GM12878 (cell line): ENCODE measurements around the gene TULP4. TPM values are rescaled to one million over a fixed set of nuclear protein-coding genes. Genes with fewer than 3 reads are reported as not detected.

Source experiments
- CHD2 ChIP-seq: IDR thresholded peaks from 2 replicates; pipeline ENCODE4 v1.6.1; 2011; ENCODE audit warnings: low read depth, low read length, improper control_type of control experiment, borderline replicate concordance
- CHD4 ChIP-seq: fragments of 200-600 bp; sonication (generic); IDR thresholded peaks from 2 replicates; pipeline ENCODE4 v1.6.1; 2016; ENCODE audit warnings: mild to moderate bottlenecking
- DPF2 ChIP-seq: fragments of 450-650 bp; IDR thresholded peaks from 2 replicates; pipeline ENCODE4 v1.6.1; 2017; ENCODE audit warnings: mild to moderate bottlenecking
- HCFC1 ChIP-seq: fragments of 150-350 bp; IDR thresholded peaks from 2 replicates; pipeline ENCODE4 v1.6.1; 2014; ENCODE audit warnings: low read length
- IKZF1 ChIP-seq: fragments of 450-650 bp; conservative IDR thresholded peaks from 2 replicates; pipeline ENCODE4 v1.6.1; 2017; ENCODE audit warnings: antibody characterized with exemption, mild to moderate bottlenecking
- KLF5 ChIP-seq: fragments of 450-650 bp; IDR thresholded peaks from 2 replicates; pipeline ENCODE4 v1.6.1; 2014; ENCODE audit warnings: mild to moderate bottlenecking; ENCODE audit not compliant: partially characterized antibody
- MTA2 ChIP-seq: fragments of 450-650 bp; IDR thresholded peaks from 2 replicates; pipeline ENCODE4 v1.6.1; 2016; ENCODE audit warnings: low read depth, mild to moderate bottlenecking, moderate library complexity
- NBN ChIP-seq: fragments of 450-650 bp; IDR thresholded peaks from 2 replicates; pipeline ENCODE4 v1.6.1; 2016
- NR2C1 ChIP-seq: fragments of 450-650 bp; IDR thresholded peaks from 2 replicates; pipeline ENCODE4 v1.6.1; 2017; ENCODE audit warnings: antibody characterized with exemption, mild to moderate bottlenecking, moderate library complexity
- RUNX3 ChIP-seq: IDR thresholded peaks from 2 replicates; pipeline ENCODE4 v1.6.1; 2012; ENCODE audit warnings: low read length, inconsistent platforms
- SIN3A ChIP-seq: IDR thresholded peaks from 2 replicates; pipeline ENCODE4 v1.6.1; 2012; ENCODE audit warnings: low read depth, low read length, improper control_type of control experiment
- SMAD1 ChIP-seq: fragments of 450-650 bp; IDR thresholded peaks from 2 replicates; pipeline ENCODE4 v1.6.1; 2018; ENCODE audit warnings: mild to moderate bottlenecking, low read depth; ENCODE audit not compliant: partially characterized antibody
- SRF ChIP-seq, 2 experiments: IDR thresholded peaks; 2 replicates each; pipeline ENCODE4 v1.6.1; 2011; ENCODE audit warnings: low read depth in 2 of 2, low read length in 2 of 2, mild to moderate bottlenecking in 1 of 2, moderate library complexity in 1 of 2
- ZBED1 ChIP-seq: IDR thresholded peaks from 2 replicates; pipeline ENCODE4 v1.6.1; 2016; ENCODE audit warnings: borderline replicate concordance
- polyA plus RNA-seq, 11 experiments: library from polyadenylated mRNA; depleted of rRNA in 4 of 11; unstranded in 6 of 11; stranded (reverse) in 5 of 11; fragments of >200 nt; fragmentation: Nextera tagmentation in 4 of 11; fragmentation: Illumina TruSeq in 1 of 11; extraction: Ambion mirVana in 4 of 11; extraction: Trizol in 1 of 11; gene quantifications; 1 replicate in 1 of 11; 2 replicates in 10 of 11; pipeline versions ENCODE4 v1.2.1 to v1.2.3, GENCODE V29; 2011 to 2016; ENCODE audit warnings: inconsistent platforms in 2 of 11, missing spikeins in 2 of 11, low read depth in 1 of 11
- total RNA-seq, 4 experiments: library from RNA; depleted of rRNA in 3 of 4; stranded (reverse); fragments of >200 nt in 3 of 4; fragmentation: Illumina TruSeq in 1 of 4; extraction: Trizol in 1 of 4; gene quantifications; 2 replicates each; pipeline versions ENCODE4 v1.2.1 to v1.2.3, GENCODE V29; 2013 to 2021
- TF ChIP-seq, protein P1 (sequence below): IDR thresholded peaks from 2 replicates; pipeline ENCODE4 v1.6.1; 2011; ENCODE audit warnings: low read depth, low read length, improper control_type of control experiment, borderline replicate concordance
- TF ChIP-seq, protein P2 (sequence below): fragments of 450-650 bp; IDR thresholded peaks from 2 replicates; pipeline ENCODE4 v1.6.1; 2014; ENCODE audit warnings: mild to moderate bottlenecking
- TF ChIP-seq, protein P3 (sequence below): IDR thresholded peaks from 2 replicates; pipeline ENCODE4 v1.6.1; 2012; ENCODE audit warnings: low read depth, low read length, improper control_type of control experiment
- TF ChIP-seq, protein P4 (sequence below): fragments of 450-650 bp; formaldehyde crosslinking; IDR thresholded peaks from 2 replicates; pipeline ENCODE4 v1.4.0; 2020; ENCODE audit warnings: mild to moderate bottlenecking, moderate library complexity
- TF ChIP-seq, protein P5 (sequence below): IDR thresholded peaks from 2 replicates; pipeline ENCODE4 v1.6.1; 2011; ENCODE audit warnings: mild to moderate bottlenecking, low read depth, low read length, moderate library complexity; ENCODE audit not compliant: insufficient replicate concordance
- TF ChIP-seq, protein P6 (sequence below): IDR thresholded peaks from 2 replicates; pipeline ENCODE4 v1.6.1; 2012; ENCODE audit warnings: low read length, inconsistent platforms

Gene TULP4
- total and polyA plus RNA-seq, 10 of the 15 experiments (the other 5 are each of a cell fraction or from before 2014, with no cell fraction given): 0.73 to 31.8 (median 14.0) TPM

DNA sequence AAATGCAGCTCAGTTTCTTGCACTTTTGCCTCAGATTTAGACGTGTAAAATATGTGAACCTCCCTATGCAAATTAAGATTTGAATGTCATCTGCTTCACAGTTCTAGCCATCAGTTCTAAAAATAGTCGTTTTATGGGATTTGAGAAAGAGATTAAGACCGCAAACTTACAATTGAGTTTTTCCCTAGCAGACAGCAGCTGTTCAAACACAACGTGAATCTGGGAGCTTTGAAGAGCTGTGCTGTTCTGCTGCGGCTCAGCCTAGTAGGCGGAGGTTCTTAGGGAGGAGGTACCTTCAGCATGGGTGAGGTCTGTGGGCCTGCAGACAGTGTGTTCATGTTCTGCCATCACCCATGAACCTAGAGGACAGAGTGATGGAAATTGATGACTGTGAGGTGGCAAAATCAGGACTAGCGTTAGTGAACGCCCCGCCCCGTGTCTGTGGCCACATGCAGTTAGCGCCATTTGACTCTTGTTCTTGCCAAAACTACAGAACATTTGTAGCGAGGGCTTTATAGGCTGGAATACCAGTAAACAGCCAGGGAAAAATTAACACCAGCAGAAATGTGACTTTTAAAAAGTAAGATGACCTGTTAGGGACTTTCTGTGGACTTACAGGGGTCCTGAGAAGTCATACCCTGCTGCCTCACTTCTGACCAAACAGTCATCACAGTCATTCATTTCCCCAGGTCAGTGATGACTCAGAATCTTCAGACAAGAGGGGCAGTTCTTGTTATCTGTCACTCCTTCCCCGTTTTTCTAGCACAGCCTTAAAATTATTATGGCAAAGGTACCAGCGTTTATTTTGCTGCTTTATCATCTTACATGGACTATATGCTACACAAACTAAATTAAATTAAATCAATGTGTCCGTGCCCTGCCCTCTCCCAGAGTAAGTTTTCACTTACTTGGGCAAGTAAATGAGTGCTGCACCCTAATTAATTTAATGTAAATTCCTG, 163.4 kb downstream of the TULP4 start (continued):
- TF ChIP-seq ZBED1: peak; percentile 30; the same call in 1 of the 2 replicates
- peak; percentile 89 for TF ChIP-seq IKZF1
- TF ChIP-seq, protein P1, sequence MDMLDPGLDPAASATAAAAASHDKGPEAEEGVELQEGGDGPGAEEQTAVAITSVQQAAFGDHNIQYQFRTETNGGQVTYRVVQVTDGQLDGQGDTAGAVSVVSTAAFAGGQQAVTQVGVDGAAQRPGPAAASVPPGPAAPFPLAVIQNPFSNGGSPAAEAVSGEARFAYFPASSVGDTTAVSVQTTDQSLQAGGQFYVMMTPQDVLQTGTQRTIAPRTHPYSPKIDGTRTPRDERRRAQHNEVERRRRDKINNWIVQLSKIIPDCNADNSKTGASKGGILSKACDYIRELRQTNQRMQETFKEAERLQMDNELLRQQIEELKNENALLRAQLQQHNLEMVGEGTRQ: no peak; the same call in 1 of the 2 replicates
- TF ChIP-seq, protein P2, sequence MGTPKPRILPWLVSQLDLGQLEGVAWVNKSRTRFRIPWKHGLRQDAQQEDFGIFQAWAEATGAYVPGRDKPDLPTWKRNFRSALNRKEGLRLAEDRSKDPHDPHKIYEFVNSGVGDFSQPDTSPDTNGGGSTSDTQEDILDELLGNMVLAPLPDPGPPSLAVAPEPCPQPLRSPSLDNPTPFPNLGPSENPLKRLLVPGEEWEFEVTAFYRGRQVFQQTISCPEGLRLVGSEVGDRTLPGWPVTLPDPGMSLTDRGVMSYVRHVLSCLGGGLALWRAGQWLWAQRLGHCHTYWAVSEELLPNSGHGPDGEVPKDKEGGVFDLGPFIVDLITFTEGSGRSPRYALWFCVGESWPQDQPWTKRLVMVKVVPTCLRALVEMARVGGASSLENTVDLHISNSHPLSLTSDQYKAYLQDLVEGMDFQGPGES: no peak
- no peak for TF ChIP-seq NR2C1
- TF ChIP-seq, protein P3, sequence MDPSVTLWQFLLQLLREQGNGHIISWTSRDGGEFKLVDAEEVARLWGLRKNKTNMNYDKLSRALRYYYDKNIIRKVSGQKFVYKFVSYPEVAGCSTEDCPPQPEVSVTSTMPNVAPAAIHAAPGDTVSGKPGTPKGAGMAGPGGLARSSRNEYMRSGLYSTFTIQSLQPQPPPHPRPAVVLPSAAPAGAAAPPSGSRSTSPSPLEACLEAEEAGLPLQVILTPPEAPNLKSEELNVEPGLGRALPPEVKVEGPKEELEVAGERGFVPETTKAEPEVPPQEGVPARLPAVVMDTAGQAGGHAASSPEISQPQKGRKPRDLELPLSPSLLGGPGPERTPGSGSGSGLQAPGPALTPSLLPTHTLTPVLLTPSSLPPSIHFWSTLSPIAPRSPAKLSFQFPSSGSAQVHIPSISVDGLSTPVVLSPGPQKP: no peak
- no peak for TF ChIP-seq SRF (IDR thresholded peaks at IDR 0.05; ENCODE audit: low read depth in 2 of 2, low read length in 2 of 2)
- no peak for TF ChIP-seq SIN3A
- TF ChIP-seq HCFC1: no peak; the same call in 1 of the 2 replicates
- TF ChIP-seq MTA2: peak; percentile 93
- TF ChIP-seq DPF2: peak; percentile 95
- TF ChIP-seq, protein P4, sequence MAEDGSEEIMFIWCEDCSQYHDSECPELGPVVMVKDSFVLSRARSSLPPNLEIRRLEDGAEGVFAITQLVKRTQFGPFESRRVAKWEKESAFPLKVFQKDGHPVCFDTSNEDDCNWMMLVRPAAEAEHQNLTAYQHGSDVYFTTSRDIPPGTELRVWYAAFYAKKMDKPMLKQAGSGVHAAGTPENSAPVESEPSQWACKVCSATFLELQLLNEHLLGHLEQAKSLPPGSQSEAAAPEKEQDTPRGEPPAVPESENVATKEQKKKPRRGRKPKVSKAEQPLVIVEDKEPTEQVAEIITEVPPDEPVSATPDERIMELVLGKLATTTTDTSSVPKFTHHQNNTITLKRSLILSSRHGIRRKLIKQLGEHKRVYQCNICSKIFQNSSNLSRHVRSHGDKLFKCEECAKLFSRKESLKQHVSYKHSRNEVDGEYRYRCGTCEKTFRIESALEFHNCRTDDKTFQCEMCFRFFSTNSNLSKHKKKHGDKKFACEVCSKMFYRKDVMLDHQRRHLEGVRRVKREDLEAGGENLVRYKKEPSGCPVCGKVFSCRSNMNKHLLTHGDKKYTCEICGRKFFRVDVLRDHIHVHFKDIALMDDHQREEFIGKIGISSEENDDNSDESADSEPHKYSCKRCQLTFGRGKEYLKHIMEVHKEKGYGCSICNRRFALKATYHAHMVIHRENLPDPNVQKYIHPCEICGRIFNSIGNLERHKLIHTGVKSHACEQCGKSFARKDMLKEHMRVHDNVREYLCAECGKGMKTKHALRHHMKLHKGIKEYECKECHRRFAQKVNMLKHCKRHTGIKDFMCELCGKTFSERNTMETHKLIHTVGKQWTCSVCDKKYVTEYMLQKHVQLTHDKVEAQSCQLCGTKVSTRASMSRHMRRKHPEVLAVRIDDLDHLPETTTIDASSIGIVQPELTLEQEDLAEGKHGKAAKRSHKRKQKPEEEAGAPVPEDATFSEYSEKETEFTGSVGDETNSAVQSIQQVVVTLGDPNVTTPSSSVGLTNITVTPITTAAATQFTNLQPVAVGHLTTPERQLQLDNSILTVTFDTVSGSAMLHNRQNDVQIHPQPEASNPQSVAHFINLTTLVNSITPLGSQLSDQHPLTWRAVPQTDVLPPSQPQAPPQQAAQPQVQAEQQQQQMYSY (CRISPR knock-in tag): no peak
- TF ChIP-seq CHD4: no peak
- TF ChIP-seq, protein P5, sequence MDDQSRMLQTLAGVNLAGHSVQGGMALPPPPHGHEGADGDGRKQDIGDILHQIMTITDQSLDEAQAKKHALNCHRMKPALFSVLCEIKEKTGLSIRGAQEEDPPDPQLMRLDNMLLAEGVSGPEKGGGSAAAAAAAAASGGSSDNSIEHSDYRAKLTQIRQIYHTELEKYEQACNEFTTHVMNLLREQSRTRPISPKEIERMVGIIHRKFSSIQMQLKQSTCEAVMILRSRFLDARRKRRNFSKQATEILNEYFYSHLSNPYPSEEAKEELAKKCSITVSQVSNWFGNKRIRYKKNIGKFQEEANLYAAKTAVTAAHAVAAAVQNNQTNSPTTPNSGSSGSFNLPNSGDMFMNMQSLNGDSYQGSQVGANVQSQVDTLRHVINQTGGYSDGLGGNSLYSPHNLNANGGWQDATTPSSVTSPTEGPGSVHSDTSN: peak; percentile 1
- TF ChIP-seq SMAD1: no peak
- TF ChIP-seq NBN: peak; percentile 56; the same call in 1 of the 2 replicates
- no peak for TF ChIP-seq KLF5
- peak; percentile 79 for TF ChIP-seq RUNX3
- TF ChIP-seq, protein P6, sequence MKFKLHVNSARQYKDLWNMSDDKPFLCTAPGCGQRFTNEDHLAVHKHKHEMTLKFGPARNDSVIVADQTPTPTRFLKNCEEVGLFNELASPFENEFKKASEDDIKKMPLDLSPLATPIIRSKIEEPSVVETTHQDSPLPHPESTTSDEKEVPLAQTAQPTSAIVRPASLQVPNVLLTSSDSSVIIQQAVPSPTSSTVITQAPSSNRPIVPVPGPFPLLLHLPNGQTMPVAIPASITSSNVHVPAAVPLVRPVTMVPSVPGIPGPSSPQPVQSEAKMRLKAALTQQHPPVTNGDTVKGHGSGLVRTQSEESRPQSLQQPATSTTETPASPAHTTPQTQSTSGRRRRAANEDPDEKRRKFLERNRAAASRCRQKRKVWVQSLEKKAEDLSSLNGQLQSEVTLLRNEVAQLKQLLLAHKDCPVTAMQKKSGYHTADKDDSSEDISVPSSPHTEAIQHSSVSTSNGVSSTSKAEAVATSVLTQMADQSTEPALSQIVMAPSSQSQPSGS: peak; percentile 76
- TF ChIP-seq CHD2: no peak
